Frontal cortex (tissue), 4 donors: Measurements from ENCODE around the gene MYL12A. TPM values are rescaled to one million over a fixed set of nuclear protein-coding genes. Genes with fewer than 3 reads are reported as not detected.

ENCODE experiments used
- DNase-seq, 2 donors: peaks; one replicate each; pipeline ENCODE4 v3.0.0; 2012; ENCODE audit warnings: low spot score in 2 of 2
- FAIRE-seq: peaks from 2 replicates; lab custom pipeline; 2012; peaks lifted over from hg19 to GRCh38; lab: Jason Lieb, UNC
- total RNA-seq: library from RNA; depleted of rRNA; stranded (reverse); fragments of >200 nt; gene quantifications from one replicate; pipeline ENCODE4 v1.2.3, GENCODE V29; 2014
- donor health status: control.
- donor health status: control.
- donor health status: control.

Gene MYL12A
- total RNA-seq, 1 donor from 2014 or later, result 59.1 TPM

DNA sequence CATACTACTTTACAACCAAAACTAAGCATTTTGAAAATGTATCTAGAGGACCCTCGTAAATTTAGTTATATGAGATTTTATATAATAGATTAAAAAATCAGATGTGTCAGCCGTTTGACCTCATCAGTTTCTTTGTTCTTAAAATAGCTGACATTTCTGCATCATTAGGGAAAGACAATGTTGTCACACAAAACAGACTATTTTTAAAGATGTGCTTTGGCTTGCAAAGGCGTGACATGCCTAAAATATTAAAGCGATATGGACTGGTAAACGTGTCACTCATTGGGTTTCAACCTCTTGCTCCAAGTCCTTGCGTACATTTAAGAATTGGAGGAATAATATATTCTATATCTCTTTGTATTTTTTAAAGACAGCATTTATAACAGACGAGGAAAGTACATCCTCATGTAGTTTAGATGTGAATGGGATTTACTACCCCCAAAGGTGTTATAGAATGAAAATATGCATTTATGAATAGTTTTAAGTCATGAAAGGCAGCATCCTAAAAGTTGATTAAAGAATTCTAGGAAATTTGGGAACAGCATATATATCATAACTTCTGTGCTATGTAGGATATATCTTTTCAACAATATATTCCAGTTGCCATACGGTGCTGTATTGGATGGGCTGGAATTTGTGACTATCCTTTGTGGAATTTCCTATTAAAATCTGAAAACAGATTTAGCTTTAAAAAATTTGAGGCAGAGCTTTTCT, 3.8 kb downstream of the MYL12A start:
- DNase-seq (no peak), FAIRE-seq (no peak)

- DNase-seq (no peak), FAIRE-seq (no peak)
Observed at GRCh38 chr18:3251963-3252277, 4.3 kb downstream of the MYL12A start.

GRCh38 chr18:3252843-3253242, 5.2 kb downstream of the MYL12A start:
- no peak for DNase-seq
- FAIRE-seq, result no peak

GRCh38 chr18:3254725-3255124, 7.1 kb downstream of the MYL12A start:
- FAIRE-seq, result no peak
- DNase-seq, result no peak

GRCh38 chr18:3255611-3256165, 8.1 kb downstream of the MYL12A start:
- FAIRE-seq, result no peak

GRCh38 chr18:3256693-3257626, 9.4 kb downstream of the MYL12A start:
- FAIRE-seq, result no peak

More at GRCh38 chr18:3255611-3256165, 8.1 kb downstream of the MYL12A start:
- no peak for DNase-seq

GRCh38 chr18:3257627-3258120, 10.1 kb downstream of the MYL12A start:
- DNase-seq, result no peak
- no peak for FAIRE-seq

More at GRCh38 chr18:3256693-3257626, 9.4 kb downstream of the MYL12A start:
- no peak for DNase-seq

GRCh38 chr18:3260995-3261372, 13.4 kb downstream of the MYL12A start:
- no peak for FAIRE-seq

GRCh38 chr18:3261373-3262233, 14.0 kb downstream of the MYL12A start, which contains the start of gene MYL12B:
Gene MYL12B, plus strand, starts transcription at chr18:3262133. Its CDS starts 10,766 bp downstream, at chr18:3272899.
- FAIRE-seq, result no peak

More at GRCh38 chr18:3260995-3261372, 13.4 kb downstream of the MYL12A start:
- DNase-seq, result no peak

GRCh38 chr18:3262234-3263131, 14.9 kb downstream of the MYL12A start:
- DNase-seq (no peak), FAIRE-seq (no peak)

More at GRCh38 chr18:3261373-3262233, 14.0 kb downstream of the MYL12A start, which contains the start of gene MYL12B:
- DNase-seq, result peak; percentile 80 to 92

DNA sequence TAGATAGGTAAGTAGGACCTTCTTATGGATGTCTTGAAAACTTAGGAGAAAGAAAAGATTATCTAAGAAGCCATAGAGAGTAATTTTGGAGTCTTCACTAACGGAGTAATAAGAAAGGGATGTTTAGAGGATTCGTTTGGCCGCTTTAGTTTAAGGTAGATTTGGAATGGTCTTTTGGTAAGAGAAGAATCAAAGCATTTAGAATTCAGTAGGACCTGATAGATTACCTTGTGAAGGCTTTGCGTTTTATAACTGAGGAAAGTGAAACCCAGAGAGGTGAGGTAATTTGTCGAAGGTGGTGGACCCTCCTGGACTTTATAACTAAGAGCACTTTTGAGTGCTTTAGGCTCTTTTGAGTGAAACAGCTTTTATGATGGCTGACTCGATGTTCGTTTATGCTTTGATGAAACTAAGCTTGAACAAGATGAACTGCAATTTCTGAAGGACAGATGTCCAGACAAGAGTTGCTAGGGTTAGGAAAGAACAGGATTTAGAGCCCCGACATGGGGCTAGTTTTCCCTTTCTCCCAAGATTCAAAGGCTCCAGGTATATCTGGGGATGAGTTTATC, 15.6 kb downstream of the MYL12A start:
- FAIRE-seq (no peak), DNase-seq (no peak)

- FAIRE-seq (no peak), DNase-seq (no peak)
Observed at GRCh38 chr18:3264362-3264761, 16.8 kb downstream of the MYL12A start.

- no peak for DNase-seq
- FAIRE-seq, result no peak
Observed at GRCh38 chr18:3265564-3266033, 18.0 kb downstream of the MYL12A start.

DNA sequence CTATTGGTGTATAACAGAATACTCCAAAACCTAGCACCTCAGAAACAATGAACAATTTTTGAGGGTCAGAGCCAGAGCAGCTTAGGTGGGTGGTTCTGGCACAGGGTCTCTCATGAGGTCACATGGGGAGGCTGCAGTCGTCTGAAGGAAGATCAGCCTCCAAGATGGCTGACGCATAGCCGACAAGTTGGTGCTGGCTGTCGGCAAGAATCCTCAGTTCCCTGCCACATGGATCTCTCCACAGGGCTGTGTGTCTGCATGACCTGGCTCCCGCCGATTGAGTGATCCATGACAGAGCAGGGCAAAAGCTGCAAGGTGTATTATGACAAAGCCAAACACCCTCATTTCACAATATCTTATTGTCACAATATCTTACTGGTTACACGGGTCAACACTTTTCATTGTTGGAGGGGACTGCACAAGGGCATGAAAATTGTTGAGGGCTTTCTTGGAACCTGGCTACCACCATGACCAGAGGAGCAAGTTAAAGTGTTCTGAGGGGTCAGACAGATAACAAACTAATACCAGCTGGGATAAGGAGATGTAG, 18.5 kb downstream of the MYL12A start:
- FAIRE-seq, result no peak
- DNase-seq, result no peak

DNA sequence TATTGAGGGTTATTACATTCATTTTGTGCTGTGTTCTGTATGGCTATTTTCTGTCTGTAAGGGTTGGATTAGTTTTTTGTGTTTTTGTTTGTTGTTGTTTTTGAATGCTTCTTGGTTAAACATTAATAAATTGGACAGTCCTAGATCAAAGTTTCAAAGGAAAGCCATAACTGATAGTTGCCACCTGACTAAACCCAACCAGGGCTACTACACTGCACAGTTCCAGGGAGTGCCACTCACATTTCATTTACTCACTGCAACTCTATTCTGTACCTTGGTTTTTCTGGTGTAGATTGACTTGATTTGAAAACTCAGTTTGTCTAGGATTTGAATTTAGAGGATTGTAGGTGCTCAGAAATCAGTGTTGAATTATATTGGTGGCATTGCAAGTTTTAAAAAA, 20.7 kb downstream of the MYL12A start:
- DNase-seq, result no peak
- FAIRE-seq, result no peak

DNA sequence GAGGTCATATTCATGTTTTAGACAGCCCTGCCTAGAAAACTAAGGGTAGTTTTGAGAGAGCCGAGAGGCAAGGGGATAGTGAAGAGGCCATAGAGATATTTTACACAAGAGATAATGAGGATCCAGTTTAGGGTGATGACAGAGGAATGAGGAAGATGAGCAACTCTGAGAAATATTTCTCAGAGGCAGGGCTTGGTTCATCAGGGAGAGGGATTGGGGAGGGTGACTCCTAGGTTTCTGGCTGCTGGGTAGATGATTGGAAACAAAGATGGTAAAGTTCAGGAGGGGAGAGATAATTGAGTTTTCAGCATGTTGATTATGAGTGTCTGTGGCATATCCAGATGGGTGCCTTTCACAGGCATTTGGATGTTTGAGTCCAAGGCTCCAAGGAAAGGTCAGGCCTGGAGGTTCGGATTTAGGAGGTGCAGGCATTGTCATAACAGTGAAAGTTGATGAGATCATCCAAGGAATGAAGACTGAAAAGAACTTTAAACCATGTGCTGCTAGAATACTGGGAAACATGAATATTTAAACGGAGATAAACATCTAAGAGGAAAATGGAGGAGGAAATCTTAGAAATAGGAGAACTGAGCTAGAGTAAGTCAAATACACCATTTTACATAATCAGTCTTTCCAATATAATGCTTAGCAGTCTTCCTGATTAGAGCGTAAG, 21.8 kb downstream of the MYL12A start:
- FAIRE-seq, result no peak
- DNase-seq, result no peak

DNA sequence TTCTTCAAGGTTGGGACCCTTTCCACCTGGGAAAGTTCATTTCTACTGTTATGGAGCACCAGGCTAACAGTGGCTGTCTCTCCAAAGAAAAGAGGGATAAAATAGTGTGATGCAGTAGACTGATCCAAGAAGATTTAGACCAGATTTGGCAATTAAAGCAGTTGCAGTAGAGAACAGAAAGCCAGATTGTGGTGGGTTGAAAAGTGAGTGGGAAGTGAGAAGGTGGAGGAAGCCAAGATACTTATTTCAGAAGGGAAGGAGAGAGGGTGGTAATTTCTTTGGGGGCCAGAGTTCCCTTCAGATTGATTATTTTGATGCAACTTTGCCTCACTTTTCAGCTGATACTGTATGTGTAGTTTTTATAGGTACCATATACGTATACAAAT, 22.3 kb downstream of the MYL12A start:
- no peak for FAIRE-seq

More for the DNA sequence above, 22.3 kb downstream of the MYL12A start:
- DNase-seq, result no peak
